ENCODE measurements around the gene RAD51B. TPM values are rescaled to one million over a fixed set of nuclear protein-coding genes. Genes with fewer than 3 reads are reported as not detected.

The RAD51B gene
- total RNA-seq, 1 donor from 2014 or later: 26.1 TPM

GRCh38 chr14:68709007-68709406 is 889.4 kb downstream of the RAD51B start:
- intact Hi-C loops (cut with micrococcal nuclease): no loop called here
- Mint-ChIP-seq H3K4me1 (ENCODE audit: low read depth) (peaks cover 21% of the 10 kb centered on the region), H3K27ac (no peak overlapping the region), H3K4me3 (no peak overlapping the region), H3K27me3 (ENCODE audit: insufficient read depth) (peaks cover 4% of the 10 kb centered on the region), H3K9me3 (no peaks in the 10 kb centered on the region), H3K36me3 (ENCODE audit: low read depth) (no peaks in the 10 kb centered on the region)
- DNase-seq (ENCODE audit: low spot score): no peak

DNA sequence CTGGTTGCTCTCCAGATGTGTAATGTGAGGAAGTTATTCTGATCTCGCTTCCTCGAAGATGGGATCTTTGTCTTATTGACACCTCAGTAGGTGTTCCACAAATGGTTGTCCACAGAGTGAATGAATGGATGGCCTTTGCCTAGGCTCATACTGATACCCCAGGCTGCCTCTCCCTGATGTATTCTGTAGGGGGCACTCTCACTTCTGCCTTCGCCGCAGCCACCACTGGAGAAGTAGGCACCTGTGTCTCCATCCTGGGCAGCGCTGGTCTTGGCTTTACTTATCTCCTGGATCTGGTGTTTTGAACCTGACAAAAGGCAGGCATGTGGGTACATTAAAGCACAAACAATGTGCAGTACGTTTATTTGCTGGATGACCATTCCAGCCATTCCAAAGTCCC is 891.2 kb downstream of the RAD51B start:
- Mint-ChIP-seq H3K27ac (no peak overlapping the region), H3K9me3 (no peaks in the 10 kb centered on the region), H3K4me3 (no peak overlapping the region), H3K4me1 (ENCODE audit: low read depth) (peaks cover 33% of the 10 kb centered on the region), H3K27me3 (ENCODE audit: insufficient read depth) (peaks cover 4% of the 10 kb centered on the region), H3K36me3 (ENCODE audit: low read depth) (no peaks in the 10 kb centered on the region)
- intact Hi-C loops (cut with micrococcal nuclease): no loop called here
- no peak for DNase-seq (ENCODE audit: low spot score)

DNA sequence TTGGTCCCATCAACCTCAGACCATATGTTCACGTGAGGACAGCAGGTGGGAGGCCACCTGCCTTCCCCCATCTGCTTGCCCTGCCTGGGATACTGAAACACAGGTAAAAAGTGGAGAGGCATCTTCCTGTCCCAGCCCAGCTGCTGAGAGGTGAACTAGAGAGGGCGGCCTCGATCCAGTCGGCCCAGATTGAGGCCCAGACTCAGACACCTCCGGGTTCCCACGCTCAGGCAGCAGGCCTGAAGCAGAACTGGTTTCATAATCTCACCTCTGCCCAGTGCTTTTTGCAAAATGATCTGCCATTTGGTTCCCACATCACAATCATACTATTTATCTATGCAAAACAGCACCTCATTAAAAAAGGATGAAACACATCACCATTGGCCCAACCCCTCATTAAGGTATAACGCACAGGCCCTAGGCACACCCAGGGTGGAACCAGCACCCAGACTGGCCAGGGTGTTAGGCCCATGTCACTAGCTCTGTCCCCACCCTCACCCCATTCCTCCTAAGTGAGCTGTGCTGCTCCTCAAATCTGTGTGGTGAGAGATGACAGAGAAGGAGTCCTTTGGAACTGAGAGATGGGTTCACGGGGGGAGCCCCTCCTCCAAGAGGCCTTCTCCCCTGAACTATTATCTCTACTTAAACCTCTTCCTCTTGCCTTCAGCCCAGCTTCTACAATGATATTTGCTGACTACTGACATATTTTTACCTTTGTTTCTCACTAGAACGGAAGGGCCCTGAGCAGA is 892.2 kb downstream of the RAD51B start:
- Mint-ChIP-seq H3K27ac (no peak overlapping the region), H3K27me3 (ENCODE audit: insufficient read depth) (peaks cover 4% of the 10 kb centered on the region), H3K4me1 (ENCODE audit: low read depth) (peaks cover 42% of the 10 kb centered on the region), H3K4me3 (no peak overlapping the region), H3K36me3 (ENCODE audit: low read depth) (no peaks in the 10 kb centered on the region), H3K9me3 (no peaks in the 10 kb centered on the region)
- intact Hi-C loops (cut with micrococcal nuclease): no loop called here
- DNase-seq (ENCODE audit: low spot score): no peak

- Mint-ChIP-seq H3K4me1 (ENCODE audit: low read depth) (peaks cover 46% of the 10 kb centered on the region), H3K36me3 (ENCODE audit: low read depth) (no peaks in the 10 kb centered on the region), H3K4me3 (no peak overlapping the region), H3K27me3 (ENCODE audit: insufficient read depth) (peaks cover 2% of the 10 kb centered on the region), H3K27ac (no peak overlapping the region), H3K9me3 (no peaks in the 10 kb centered on the region)
- intact Hi-C loops (cut with micrococcal nuclease): no loop called here
- DNase-seq (ENCODE audit: low spot score): no peak
Measured at GRCh38 chr14:68712703-68713370, 893.3 kb downstream of the RAD51B start.

- Mint-ChIP-seq H3K27ac (peak overlapping the region; percentile 16), H3K36me3 (ENCODE audit: low read depth) (no peaks in the 10 kb centered on the region), H3K4me1 (ENCODE audit: low read depth) (peaks cover 53% of the 10 kb centered on the region), H3K9me3 (no peaks in the 10 kb centered on the region), H3K4me3 (no peak overlapping the region), H3K27me3 (ENCODE audit: insufficient read depth) (peaks cover 2% of the 10 kb centered on the region)
- DNase-seq (ENCODE audit: low spot score): no peak
- intact Hi-C loops (cut with micrococcal nuclease): no loop called here
Measured at GRCh38 chr14:68713782-68714181, 894.2 kb downstream of the RAD51B start.

GRCh38 chr14:68714991-68715924 is 895.7 kb downstream of the RAD51B start:
- Mint-ChIP-seq H3K27ac (peak overlapping the region; percentile 59), H3K9me3 (peaks cover 11% of the 10 kb centered on the region), H3K27me3 (ENCODE audit: insufficient read depth) (no peaks in the 10 kb centered on the region), H3K36me3 (ENCODE audit: low read depth) (no peaks in the 10 kb centered on the region), H3K4me3 (peak overlapping the region; percentile 9), H3K4me1 (ENCODE audit: low read depth) (peaks cover 66% of the 10 kb centered on the region)
- intact Hi-C loops (cut with micrococcal nuclease): loop anchor here (1.0 to 5.0 kb wide), 6 partner anchors 18 to 468 kb away; no protein-coding TSS in a partner anchor
- DNase-seq (ENCODE audit: low spot score): no peak

GRCh38 chr14:68716698-68717097 is 897.1 kb downstream of the RAD51B start:
- Mint-ChIP-seq H3K36me3 (ENCODE audit: low read depth) (no peaks in the 10 kb centered on the region), H3K4me3 (no peak overlapping the region), H3K27ac (no peak overlapping the region), H3K4me1 (ENCODE audit: low read depth) (peaks cover 64% of the 10 kb centered on the region), H3K9me3 (peaks cover 16% of the 10 kb centered on the region), H3K27me3 (ENCODE audit: insufficient read depth) (no peaks in the 10 kb centered on the region)
- DNase-seq (ENCODE audit: low spot score): no peak
- intact Hi-C loops (cut with micrococcal nuclease): loop anchor here (5.0 kb wide), 3 partner anchors 126 to 469 kb away; no protein-coding TSS in a partner anchor

DNA sequence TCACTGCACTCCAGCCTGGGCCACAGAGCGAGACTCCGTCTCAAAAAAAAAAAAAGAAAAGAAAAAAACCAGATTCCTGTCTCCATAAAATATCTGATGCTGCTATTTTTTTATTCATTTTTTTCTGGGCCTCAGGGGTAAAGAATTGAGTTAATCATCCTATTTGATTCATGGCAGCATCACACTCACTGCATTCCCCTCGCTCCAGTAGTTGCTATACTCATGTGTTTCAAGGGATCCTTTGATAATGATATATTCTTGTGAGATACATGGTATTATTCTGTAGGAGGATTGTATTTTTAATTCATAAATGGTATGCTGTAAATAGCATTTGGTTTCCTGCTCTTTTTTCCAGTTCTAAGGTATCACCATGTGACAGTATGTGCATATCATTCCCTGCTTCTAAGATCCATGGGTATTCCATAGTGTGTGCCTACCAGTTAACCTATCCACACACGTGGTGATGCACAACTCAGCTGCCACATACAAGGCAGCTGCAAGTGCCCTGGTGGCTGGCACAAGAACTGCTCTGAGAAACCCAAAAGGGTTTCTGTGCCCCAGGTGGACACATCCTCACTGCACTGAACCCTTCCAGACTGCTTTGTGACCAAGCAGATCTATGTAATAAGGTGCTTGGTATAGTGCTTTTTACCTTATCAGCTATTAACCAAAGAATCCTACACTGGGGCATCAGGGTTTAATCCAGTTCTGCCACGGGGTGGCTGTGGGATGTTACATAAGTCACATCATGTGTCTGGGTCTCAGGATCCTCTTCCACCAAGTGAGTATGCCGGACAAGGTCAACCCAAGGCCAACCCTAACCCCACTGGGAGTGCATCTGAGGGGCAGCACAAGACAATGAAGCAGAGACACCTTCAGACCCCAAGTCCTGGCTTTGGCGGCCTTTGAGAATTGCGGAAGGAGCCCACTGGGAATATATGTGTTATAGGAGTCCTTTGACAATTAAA is 898.7 kb downstream of the RAD51B start:
- Mint-ChIP-seq H3K9me3 (peaks cover 16% of the 10 kb centered on the region), H3K4me1 (ENCODE audit: low read depth) (peaks cover 56% of the 10 kb centered on the region), H3K27ac (no peak overlapping the region), H3K27me3 (ENCODE audit: insufficient read depth) (peaks cover 2% of the 10 kb centered on the region), H3K36me3 (ENCODE audit: low read depth) (no peaks in the 10 kb centered on the region), H3K4me3 (no peak overlapping the region)
- intact Hi-C loops (cut with micrococcal nuclease): loop anchor here (2.0 to 5.0 kb wide), 4 partner anchors 70 to 471 kb away; no protein-coding TSS in a partner anchor
- no peak for DNase-seq (ENCODE audit: low spot score)

DNA sequence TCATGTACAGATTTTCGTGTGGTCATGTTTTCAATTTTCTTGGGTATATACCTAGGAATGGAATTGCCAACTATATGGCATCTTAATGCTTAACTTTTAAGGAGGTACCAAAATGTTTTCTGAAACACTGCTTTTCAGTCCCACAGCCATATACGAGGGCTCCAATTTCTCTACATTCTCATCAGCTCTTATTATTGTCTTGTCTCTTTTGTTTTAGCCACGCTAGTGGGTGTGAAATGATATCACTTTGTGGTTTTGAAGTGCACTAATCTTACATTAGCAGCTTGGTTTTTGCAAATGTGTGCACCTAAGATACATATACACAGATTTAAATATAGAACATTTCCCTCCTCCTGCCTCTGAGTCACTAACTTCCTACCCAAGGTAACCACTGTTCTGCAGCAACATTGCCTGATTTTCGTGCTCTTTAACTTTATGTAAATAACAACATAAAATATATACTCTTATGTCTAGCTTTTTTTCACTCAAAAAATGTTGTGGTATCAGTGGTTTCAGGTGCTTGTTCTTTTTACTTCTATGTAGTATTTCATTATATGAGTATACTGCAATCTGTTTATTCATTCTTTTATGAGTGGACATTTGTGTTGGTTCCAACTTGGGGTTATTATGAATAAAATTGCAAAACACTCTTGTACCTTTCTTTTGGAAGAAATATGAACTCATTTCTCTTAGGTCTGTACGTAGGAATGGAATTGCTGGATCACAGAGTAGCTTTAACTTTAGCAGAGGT is 900.2 kb downstream of the RAD51B start:
- Mint-ChIP-seq H3K4me1 (ENCODE audit: low read depth) (peaks cover 48% of the 10 kb centered on the region), H3K4me3 (no peak overlapping the region), H3K27me3 (ENCODE audit: insufficient read depth) (peaks cover 2% of the 10 kb centered on the region), H3K9me3 (peaks cover 16% of the 10 kb centered on the region), H3K27ac (peak overlapping the region; percentile 46), H3K36me3 (ENCODE audit: low read depth) (no peaks in the 10 kb centered on the region)
- DNase-seq (ENCODE audit: low spot score): no peak
- intact Hi-C loops (cut with micrococcal nuclease): loop anchor here (1.0 to 5.0 kb wide), 7 partner anchors 13 to 473 kb away; no protein-coding TSS in a partner anchor

- H3K27ac Mint-ChIP-seq: no peak overlapping the region
- H3K36me3 Mint-ChIP-seq (ENCODE audit: low read depth): no peaks in the 10 kb centered on the region
- DNase-seq (ENCODE audit: low spot score): no peak
- intact Hi-C loops (cut with micrococcal nuclease): no loop called here
- H3K4me1 Mint-ChIP-seq (ENCODE audit: low read depth): peaks cover 35% of the 10 kb centered on the region
- no peak overlapping the region for H3K4me3 Mint-ChIP-seq
- H3K27me3 Mint-ChIP-seq (ENCODE audit: insufficient read depth): peaks cover 2% of the 10 kb centered on the region
- peaks cover 16% of the 10 kb centered on the region for H3K9me3 Mint-ChIP-seq
Measured at GRCh38 chr14:68722186-68722585, 902.6 kb downstream of the RAD51B start.

GRCh38 chr14:68722968-68723566 is 903.5 kb downstream of the RAD51B start:
- no peak for DNase-seq (ENCODE audit: low spot score)
- Mint-ChIP-seq H3K36me3 (ENCODE audit: low read depth) (peaks cover 2% of the 10 kb centered on the region), H3K4me1 (ENCODE audit: low read depth) (peaks cover 33% of the 10 kb centered on the region), H3K9me3 (peaks cover 16% of the 10 kb centered on the region), H3K4me3 (no peak overlapping the region), H3K27me3 (ENCODE audit: insufficient read depth) (peaks cover 2% of the 10 kb centered on the region), H3K27ac (no peak overlapping the region)
- intact Hi-C loops (cut with micrococcal nuclease): no loop called here
